Activated CD4-positive, CD25-positive, alpha-beta regulatory T cell treated with anti-CD3 and anti-CD28 coated beads, Interleukin-2, amount 50 U/mL, for 16 hours (primary cell): Measurements from ENCODE around the gene TMCC1.
"Not testable (repeated sequence)": the region's sequence is repeated elsewhere in the genome, so short reads cannot be mapped to it uniquely, and the experiment has no call there.

Experiments
- DNase-seq: peaks from one replicate; pipeline ENCODE4 v3.0.0-alpha.2; 2020; ENCODE audit warnings: low read depth, low spot score

Gene TMCC1

DNA sequence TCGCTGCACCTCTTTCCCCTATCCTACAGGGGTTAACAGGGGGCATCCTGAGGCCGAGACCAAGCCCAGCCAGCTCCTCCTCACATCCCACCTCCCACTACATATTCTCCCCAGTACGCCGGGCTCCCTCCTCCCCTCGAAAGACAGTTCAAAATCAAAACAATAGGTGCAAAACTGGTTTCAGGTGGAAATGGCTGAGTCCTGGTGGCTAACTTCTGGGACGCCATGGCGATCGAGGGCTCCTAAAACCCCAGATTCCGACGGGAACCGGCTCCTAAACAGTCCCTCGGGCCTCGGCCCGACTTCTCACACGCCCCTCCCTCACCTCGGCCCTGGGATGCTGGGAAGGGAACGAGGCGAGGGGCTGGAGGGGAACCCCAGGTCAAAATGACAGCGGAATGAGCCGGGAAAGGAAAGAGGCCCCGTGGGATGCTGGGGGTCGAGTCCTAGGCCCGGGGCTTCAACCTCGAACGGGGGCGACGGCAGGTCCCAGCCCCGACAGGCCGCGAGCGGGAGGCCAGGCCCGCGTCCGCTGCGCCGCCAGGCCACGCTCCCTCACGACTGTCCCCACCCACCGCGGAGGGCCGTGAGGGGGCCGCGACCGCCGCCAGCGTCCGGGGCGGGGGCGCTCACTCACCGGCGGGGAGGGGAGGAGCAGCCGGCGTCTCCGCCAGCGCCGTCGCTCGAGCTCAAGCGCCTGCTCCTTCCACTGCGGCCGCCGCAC is 492 bp downstream of the TMCC1 start:
- DNase-seq, result peak; percentile 53

DNA sequence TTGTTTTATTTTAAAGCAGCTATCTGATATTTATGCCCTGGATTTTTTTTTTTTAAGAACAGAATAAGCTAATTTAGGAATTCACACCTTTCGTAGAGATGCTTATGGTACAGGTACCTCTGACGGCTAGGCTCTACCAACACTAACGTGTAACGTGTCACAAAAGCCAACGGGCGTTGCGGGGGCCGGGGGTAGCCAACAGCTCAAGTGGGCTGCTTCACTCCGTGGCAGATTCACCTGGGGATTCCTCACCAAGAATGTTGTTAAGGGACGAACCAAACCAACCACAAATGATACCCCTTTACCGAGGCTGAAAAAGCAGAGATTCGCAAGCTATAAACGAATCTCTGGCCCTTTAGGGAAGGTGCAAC is 1.0 kb downstream of the TMCC1 start:
- DNase-seq, result no peak

DNA sequence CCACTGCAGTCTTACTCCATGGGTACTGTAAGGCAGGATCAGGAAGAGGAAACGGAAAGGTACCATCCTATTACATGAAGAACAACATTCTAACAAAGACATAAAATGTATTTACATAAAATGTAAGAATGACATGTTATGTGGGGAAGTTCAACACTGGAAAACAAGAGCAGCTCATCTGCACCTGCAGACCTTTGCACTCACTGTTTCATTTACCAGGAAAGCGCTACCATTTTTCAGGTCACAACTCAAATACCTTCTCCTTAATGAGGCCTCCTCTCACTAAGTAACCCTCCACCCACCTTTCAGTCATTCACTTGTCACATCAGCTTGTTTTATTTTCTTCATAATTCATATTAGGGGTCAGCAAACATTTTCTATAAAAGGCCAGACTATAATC is 2.6 kb downstream of the TMCC1 start:
- no peak for DNase-seq

DNA sequence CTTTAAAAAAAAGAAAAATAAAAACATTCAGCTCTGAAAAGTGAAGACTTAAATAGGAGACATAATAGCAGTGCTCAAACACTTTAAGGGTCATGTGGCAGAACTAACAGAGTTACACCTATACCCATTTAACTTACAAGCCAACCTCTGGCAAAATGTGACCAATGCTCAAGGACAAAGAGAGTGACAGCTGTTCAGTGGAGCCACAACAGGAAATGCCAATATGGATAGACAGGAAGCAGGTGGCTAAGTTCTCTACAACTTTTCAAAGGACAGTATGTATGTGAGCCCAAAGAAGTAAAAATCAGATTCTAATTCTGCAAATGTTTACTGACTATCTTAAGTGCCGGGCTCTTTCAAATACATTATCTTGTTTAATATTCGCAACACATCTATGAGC is 3.4 kb downstream of the TMCC1 start:
- no peak for DNase-seq

DNA sequence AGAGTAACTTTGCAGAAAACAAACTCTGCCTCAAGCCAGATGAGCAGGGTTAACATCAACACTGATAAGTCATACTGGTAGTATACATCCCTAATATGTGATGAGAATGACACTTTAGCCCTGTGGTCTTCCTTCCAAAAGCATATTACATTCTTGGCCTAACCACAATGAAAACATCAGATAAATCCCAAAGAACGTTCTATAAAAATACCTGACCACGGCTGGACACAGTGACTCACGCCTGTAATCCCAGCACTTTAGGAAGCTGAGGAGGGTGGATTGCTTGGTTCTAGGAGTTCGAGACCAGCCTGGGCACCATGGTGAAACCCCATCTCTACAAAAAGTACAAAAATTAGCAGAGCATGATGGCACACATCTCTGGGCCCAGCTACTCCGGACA is 4.7 kb downstream of the TMCC1 start:
- no peak for DNase-seq

DNA sequence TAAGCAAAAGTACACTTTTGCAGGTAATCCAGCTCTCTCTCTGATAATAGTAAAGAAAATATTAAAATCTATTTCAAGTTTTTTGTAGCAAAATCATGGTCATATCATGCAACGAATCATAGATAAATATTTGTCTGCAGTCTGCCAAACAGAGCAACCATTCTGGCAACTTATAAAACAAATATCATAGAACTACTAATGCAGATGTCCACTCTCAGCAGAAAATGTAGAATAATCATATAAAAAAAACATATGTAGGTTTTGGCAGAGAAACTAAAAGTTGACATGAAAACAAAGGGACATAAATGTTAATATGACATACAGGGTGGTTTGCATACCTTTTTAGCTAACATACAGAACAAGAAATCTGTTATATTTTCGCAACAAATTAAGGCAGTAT is 12.2 kb downstream of the TMCC1 start:
- no peak for DNase-seq

DNA sequence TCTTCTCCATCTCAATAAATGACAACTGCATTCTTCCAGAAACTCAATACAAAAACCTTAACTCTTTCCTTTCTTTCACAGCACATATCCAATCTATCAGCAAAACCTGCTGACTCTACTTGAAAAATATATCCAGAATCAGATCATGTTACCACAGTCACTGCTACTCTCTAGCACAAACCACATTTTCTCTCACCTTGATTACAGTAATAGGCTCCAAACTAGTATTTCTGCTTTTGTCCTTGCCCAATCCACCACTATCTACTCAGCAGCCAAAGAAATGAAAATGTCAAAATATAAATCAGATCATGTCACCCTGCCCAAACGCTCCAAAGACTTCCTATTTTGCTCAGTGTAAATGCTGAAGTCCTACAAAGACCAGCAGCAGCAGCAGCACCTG is 15.2 kb downstream of the TMCC1 start:
- DNase-seq, result no peak

DNA sequence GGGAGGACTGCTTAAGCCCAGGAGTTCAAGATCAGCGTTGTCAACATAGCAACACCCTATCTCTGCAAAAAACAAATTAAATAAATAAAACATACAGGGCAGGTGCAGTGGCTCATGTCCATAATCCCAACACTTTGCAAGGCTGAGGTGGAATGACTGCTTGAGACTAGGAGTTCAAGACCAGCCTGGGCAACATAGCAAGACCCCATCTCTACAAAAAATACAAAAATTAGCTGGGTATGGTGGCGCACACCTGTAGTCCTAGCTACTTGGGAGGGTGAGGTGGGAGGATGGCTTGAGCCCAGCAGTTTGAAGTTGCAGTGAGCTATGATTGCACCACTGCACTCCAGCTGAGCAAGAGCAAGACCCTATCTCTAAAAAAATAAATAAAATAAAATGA is 19.0 kb downstream of the TMCC1 start:
- not testable (repeated sequence) for DNase-seq

DNA sequence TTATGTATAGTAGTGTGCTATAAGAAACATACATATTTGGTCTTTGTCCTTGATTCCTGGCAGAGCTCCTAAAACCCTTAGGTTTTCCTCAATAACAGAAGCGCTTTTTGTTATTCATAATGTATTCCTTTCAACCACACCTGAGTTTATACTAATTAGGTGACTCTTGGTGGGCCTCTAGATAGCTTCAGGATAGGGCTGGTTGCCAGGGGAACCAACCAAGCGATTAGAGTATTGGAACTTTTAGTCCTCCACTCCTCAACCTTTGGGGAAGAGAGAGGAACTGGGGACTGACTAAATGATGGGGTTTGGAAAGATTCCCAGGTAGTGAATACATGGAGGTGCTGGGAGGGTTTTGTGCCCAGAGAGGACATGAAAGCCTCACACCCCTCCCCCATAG is 24.6 kb downstream of the TMCC1 start:
- DNase-seq, result no peak

DNA sequence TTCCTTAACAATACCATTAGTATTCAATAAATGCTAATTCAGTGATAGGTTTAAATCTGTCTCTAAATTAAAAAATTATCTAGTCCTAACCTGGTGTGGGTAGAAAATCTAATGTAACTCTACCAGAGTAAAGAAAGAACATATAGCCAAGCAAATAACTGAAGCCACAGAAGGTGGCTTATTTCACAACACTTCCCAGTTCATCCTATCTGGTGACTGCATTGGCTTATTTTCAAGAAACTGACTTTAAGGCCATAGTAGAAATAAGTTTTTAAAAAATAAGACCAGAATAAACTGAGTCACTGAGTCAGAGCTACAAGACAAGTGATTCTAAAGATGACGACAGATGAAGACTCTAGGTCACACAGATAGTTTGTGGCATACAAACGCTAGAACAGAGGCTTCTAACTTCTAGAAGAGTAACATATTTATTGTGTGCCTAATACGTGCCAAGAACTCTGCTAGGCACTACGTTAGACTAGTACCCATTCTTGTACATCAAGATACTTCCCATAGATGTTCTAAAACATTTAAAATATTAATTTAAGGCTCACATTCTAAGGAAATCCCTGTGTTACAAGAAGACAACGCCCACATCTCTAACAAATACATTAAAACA is 25.9 kb downstream of the TMCC1 start:
- DNase-seq, result no peak

DNA sequence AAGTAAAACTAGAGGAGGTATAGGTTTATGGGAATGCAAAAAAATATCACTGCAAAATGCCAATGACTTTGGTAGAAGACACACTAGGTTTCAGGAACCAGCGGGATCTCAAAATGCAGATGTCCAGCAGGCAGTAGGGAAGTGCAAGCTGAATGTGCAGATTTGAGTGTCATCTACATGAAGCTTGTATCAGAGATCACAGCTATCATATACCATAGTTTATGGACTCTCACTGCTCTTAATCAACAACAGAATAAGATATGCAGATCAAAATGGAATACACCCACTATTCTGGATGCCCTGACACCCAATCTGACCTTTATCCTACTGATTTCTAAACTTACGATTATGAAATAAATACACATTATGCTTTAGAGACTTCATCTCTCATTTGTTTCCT is 27.7 kb downstream of the TMCC1 start:
- DNase-seq, result no peak

DNA sequence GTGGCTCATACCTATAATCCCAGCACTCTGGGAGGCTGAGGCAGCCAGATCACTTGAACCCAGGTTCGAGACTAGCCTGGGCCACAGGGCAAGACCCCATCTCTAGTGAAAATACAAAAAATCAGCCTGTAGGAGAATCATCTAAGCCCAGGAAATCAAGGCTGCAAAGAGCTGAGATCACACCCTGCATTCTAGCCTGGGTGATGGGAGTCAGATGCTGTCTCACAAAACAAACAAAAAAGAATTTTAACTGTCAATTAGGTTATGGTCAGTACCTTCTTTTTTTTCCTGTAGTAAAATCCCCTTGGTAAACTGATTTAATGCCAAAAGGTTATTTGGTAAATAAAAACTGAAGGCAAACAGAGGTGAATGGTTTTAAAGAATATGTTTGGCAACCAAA is 29.0 kb downstream of the TMCC1 start:
- DNase-seq, result no peak

DNA sequence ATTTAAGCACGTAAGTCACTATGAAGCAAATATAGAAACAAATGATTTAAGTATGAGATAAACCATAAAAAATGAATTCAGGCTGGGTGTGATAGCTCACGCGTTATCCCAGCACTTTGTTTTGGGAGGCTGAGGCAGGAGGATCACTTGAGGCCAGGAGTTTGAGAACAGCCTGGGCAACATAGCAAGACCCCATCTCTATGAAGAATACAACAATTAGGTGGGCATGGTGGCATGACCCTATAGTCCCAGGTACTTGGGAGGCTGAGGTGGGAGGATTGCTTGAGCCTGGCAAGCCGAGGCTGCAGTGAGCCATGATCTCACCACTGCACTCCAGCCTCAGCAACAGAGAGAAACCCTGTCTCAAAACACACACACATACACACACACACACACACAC is 34.2 kb downstream of the TMCC1 start:
- no peak for DNase-seq

DNA sequence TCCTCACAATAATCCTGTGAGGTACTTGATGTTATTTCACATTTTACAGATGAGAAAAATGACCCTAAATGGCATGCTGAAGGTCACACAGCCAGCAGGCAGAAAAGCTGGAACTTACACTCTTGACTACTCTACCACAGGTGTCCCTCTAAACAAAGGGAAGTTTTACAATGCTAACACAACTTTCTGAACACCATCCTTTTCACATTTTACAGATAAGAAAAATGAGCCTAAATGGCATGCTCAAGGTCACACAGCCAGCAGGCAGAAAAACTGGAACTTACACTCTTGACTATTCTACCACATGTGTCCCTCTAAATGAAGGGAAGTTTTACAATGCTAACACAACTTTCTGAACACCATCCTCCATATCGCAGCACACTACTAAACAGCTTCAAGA is 35.6 kb downstream of the TMCC1 start:
- no peak for DNase-seq

DNA sequence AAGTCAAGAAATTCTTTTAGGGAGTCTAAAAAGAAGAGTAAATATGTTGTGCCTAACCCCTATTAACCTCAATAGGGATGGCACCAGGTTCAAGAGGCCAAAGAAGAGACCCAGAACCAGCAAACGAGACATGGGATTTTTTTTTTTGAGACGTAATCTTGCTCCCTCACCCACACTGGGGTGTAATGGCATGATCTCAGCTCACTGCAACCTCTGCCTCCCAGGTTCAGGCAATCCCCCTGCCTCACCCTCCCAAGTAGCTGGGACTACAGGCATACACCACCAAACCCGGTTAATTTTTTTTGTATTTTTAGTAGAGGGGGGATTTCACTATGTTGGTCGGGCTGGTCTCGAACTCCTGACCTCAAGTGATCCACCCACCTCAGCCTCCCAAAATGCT is 36.7 kb downstream of the TMCC1 start:
- DNase-seq, result not testable (repeated sequence)

DNA sequence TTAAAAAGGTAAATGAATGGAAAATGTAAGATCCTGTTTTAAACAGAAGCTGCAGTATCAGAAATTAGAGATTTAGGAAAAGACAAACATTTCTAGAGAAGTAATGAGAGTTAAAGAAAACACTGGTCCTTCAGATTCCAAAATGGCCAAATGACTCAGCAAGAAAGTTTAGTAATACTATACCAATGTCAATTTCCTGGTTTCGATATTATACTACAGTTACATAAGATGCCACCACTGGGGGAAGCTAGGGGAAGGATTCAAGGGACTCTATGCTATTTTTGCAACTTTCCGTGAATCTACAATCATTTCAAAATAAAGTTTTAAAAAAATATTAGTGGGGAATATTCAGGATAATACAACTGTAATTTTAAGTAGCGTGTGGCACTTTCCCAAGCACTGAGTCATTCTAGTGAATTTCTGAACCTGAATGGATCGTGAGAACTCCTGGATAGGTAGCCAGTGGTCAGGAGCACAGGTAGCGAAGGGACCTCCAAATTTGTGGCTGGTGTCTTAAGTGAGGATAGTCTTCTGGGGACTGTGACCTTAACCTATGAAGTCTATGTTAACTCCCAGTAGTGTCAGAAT is 37.6 kb downstream of the TMCC1 start:
- no peak for DNase-seq

DNA sequence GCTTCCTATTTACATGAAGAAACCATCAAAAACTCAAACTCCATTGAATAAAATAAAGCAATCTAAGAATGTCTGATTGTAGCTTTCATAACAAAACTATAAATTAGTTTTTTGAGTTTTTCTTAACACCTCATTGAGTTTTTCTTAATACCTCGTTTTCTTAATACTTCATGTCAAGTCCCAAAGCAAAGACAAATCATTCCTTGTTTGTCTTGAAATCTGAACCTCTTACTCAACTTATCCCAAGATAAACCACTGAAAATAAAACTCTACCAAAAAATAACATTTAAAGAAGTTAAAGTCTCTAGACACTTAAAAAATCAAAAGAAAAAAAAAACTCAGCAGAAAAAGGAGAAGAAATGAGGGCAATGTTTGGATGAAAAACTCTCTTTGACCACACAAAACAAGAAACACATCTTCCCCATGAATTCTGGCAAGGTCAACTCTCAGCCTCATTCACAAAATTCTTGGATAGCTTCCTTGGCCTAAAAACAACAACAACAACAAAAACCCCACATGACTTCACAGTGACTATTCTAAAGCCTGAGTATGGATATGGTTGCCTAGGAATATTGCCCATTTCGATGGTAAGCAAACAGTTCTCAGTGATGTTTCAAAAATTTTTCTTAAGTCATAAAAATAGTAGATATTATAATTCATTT is 38.2 kb downstream of the TMCC1 start:
- no peak for DNase-seq

DNA sequence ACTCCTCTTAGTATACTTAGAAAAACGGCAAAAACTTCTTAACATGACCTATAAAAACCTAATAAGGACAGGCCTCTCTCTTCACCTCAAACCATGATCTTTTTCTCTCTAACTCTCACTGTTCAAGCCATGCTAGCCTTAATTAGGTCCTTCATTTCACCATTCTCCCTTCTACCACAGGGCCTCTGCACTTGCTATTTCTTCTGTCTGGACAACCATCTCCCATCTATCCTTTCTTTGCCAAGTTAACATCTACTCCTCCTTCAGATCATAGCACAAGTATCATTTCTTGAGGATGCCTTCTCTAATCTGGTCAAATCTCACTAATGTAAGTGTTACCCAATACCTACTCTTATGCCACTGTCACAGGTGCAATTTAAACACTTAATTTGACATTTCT is 39.1 kb downstream of the TMCC1 start:
- no peak for DNase-seq

DNA sequence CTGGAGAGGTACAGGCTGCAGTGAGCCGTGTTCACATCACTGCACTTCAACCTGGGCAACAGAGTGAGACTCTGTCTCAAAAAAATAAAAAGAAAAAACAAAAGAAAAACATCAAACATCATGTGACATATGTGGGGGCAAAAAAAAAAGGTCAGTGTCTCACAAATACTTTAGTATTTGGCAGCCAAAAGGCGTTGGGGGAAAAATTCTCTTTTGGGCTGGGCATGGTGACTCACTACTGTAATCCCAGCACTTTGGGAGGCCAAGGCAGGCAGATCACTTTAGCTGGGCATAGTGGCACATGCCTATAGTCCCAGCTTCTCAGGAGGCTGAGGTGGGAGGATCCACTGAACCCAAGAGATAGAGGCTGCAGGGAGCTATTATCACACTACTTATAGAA is 47.6 kb downstream of the TMCC1 start:
- no peak for DNase-seq

DNA sequence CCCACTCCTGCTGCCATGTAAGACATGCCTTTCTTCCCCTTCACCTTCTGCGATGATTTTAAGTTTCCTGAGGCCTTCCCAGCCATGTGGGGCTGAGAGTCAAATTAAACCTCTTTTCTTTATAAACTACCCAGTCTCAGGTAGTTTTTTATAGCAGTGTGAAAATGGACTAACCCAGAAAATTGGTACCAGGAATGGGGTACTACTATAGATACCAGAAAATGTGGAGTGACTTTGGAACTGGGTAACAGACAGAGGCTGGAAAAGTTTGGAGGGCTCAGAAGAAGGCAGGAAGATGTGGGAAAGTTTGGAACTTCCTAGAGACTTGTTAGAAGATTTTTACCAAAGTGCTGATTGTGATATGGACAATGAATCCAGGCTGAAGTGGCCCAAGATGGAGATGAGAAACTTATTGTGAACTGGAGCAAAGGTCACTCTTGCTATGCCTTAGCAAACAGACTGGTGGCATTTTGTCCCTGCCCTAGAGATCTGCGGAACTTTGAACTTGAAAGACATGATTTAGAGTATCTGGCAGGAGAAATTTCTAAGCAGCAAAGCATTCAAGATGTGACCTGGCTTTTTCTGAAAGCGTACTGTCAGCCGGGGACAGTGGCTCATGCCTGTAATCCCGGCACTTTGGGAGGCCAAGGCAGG is 52.7 kb downstream of the TMCC1 start:
- DNase-seq, result no peak

DNA sequence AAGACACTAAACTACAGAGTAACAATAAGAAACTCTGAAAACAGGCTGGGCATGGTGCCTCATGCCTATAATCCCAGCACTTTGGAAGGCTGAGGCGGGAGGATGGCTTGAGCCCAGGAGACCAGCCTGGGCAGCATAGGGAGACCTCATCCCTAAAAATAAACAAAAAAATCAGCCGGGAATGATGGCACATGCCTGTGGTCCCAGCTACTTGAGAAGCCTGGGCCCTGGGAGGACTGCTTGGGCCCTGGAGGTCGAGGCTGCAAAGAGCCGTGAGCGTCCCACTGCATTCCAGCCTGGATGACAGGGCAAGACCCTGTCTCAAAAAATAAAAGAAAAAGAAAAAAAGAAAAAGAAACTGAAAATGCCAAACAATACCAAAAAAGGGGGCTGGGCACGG is 55.4 kb downstream of the TMCC1 start:
- DNase-seq, result no peak

DNA sequence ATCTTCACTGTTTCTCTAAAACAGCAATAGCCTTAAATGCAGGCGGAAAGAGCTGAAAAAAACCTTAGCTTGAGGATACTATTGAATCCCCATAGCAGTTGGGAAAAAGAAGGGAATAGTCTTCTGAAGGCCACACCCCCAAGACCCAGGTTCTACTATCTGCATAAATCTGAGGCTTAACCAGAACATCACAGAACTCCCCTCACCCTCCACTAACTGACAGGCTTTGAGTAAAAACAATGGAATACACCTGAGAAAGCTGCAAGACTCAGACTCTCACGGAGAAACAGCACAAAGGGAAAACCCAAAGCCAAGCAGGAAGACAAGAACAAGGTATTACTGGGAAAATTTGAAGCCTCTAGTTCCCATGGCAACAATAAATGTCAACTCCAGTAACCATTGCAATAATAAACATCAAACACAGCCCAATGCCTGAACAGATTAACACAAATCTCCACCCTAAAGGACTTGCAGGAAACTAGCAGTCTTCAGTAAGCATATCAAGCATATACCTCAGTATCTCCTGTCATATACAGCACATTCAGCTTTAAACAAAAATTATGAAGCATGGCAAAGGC is 56.4 kb downstream of the TMCC1 start:
- no peak for DNase-seq
